HG03103 (cell line): ENCODE data around the gene ZSWIM4.

ENCODE experiments used
- ATAC-seq: cut with Tn5 transposase; IDR thresholded peaks from one replicate; pipeline ENCODE4 v1.9.1; 2021; ENCODE audit warnings: low read depth; ENCODE audit not compliant: unreplicated experiment

Gene ZSWIM4

DNA sequence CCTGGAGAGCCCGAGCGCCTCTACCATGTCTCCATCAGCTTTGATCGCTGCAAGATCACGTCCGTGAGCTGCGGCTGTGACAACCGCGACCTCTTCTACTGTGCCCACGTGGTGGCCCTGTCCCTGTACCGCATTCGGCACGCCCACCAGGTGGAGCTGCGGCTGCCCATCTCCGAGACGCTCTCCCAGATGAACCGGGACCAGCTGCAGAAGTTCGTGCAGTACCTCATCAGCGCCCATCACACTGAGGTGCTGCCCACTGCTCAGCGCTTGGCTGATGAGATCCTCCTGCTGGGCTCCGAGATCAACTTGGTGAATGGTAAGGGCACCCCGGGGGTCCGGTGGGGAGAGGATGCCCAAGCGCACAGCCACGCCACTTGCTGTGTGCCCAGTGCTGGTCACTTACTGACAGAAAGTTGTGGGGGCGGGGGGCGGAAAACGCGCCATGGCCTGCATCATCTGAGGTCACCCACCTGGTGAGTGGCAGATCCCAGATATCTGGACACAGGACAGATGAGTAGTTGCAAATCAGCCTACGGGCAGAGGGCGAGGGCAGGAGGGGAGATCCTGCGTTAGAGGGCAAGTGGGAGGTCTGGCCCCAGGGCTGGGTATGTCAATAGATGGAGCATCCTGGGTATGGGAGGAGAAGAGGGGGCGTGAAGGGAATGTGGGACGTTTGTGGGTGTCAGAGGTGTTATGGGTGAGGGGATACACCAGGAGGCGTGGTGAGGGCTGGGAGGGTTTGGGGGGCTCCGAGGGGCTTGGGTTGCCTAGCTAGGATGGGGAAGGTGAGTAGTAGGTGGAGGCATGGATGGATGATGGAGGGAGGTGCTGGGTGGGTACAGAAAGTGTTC lies 9.8 kb downstream of the ZSWIM4 start:
- ATAC-seq: no peak

DNA sequence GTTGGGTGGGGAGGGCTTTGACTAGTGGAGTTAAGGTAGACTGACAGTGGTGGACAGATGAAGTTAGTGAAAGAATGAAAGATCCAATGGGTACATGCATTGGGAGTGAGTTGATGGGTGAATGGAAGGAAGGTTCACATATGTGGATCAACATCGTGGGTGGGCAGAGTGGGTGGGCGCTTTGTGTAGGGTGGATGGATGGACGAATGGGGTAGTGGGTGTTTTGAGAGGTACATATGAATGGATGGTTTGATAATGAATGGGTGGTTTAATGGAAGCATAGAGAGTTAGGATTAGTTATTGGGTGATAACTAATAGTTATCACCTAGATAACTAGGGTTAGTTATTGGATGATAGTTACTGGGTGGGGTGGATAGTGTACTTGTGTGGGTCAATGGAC lies 11.5 kb downstream of the ZSWIM4 start:
- no peak for ATAC-seq

DNA sequence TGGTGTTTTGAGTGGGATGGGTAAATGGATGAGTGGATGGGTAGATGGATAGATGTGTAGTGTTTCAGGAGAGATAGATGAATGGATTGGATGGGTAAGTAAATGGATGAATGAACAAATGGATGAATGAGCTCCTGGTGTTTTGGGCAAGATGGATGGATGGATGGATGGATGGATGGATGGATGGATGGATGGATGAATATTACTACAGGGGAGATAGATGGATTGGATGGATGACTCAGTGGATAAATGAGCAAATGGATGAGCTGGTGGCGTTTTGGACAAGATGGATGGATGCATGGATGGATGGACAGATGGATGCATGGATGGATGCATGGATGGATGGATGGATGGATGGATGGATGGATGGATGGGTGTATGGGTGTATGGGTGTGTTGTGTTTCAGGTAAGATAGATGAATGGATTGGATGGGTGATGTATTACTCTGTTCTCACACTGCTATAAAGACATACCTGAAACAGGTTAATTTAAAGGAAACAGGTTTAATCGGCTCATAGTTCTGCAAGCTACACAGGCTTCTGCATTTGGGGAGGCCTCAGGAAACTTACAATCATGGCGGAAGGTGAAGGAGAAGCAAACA lies 12.3 kb downstream of the ZSWIM4 start:
- ATAC-seq: no peak

DNA sequence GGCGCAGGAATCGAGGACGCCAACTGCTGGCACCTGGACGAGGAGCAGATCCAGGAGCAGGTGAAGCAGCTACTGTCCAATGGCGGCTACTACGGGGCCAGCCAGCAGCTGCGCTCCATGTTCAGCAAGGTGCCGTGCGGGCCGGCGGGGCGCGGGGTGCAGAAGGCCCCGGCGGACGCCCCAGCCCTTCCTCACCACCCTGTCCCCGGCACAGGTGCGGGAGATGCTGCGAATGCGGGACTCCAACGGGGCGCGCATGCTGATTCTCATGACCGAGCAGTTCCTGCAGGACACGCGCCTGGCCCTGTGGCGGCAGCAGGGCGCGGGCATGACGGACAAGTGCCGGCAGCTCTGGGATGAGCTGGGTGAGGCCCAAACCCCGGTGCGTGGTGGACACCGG lies 13.6 kb downstream of the ZSWIM4 start:
- no peak for ATAC-seq

DNA sequence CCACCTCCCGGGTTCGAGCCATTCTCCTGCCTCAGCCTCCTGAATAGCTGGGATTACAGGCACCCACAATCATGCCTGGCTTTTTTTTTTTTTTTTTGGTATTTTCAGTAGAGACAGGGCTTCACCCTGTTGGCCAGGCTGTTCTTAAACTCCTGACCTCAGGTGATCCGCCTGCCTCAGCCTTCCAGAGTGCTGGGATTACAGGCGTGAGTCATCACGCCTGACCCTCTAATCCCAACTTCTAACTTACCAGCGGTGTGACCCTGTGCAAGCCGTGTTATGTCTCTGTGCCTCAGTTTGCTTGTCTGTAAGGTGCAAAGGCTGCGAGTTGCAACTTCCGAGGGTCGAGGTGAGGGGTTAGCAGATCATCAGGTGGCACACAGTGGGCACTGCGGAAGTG lies 17.3 kb downstream of the ZSWIM4 start:
- no peak for ATAC-seq

DNA sequence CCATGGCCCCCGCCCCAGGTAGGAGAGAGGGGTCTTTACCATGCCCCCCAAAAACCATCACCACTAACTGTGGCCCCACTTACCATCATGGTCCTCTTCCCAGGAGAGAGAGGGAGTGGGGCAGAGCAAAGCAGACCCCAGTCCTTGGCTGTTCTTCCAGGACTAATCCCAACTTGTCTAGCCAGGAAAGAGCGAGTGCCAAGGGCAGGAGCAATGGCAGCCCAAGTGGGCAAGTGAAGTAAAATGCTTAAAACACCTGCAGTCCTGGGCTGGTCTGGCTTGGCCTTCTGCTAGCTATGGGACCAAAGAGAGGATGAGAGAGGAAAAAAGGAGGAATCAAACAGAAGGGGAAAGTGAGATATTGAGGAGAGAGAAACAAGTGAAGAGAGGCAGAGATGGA lies 17.9 kb downstream of the ZSWIM4 start:
- ATAC-seq: no peak

DNA sequence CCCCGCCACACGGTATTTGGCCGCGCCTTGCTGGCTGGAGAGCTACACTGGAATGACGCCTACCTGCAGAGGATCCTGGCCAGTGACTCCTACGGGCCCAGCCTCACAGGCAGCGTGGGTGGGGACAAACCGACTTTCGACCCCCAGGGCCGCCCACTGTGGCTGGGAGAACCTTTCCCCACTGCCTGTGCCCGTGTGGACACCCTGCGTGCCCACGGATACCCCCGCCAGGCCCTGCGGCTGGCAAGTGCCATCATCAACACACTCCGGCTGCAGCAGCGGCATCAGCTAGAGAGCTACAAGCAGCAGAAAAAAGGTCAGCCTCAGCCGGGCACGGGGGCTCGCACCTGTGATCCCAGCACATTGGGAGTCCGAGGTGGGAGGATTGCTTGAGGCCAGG lies 19.3 kb downstream of the ZSWIM4 start:
- ATAC-seq: no peak

DNA sequence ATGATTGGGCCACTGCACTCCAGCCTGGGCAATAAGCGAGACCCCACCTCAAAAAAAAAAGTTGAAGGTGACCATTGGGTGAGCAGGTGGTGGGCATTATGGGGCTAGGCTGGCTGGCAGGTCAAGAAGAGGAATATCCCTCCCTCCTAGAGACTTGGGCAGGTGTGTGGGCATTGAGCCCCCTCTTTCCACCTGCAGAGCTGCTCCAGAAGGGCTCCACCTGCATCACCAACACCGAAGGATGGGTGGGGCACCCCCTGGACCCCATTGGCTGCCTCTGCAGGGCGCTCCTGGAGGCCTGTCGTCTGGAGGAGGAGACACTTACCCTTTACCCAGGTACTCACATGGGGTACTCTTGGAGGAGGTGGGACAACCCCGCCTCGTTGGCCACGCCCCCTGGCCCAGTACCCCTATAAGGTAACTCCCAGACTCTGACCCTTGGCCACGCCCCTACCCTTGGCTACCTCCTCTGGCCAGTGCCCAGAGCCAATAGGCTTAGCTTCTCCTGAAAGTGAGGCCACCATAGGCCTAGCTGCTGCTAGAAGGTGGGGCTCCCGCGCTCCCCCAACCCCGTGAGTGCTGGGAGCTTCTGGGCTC lies 21.9 kb downstream of the ZSWIM4 start:
- no peak for ATAC-seq

DNA sequence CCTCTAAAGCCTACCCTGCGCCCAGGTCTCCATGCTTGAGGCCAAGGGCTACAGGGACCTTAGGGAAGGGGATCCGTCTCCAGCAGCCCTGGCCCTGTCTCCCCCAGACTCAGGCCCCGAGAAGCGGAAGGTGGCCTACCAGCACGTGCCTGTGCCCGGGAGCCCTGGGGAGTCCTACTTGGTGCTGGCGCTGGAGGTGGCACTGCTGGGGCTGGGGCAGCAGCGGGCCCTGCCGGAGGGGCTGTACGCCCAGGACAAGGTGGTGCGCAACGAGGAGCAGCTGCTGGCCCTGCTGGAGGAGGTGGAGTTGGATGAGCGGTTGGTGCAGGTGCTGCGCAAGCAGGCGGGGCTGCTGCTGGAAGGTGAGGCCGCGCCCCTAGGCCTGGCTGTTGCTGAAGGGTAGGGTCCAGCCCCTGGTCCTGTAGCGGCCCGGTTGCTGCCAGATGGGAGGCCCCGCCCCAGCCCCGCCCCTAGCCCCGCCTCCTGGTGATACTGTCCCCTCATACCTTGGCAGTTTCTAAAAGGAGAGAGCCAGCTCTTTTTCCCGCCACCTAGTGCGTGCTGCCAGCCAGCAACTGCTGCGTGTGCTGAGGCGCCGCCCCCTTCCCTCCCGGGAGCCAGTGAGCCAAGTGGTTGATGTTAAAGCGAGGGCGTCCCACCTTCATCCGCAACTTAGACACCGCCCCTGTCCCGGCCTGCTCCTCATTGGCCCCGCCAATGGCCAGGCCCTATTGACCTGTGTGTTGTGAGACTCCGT lies 22.6 kb downstream of the ZSWIM4 start:
- no peak for ATAC-seq

DNA sequence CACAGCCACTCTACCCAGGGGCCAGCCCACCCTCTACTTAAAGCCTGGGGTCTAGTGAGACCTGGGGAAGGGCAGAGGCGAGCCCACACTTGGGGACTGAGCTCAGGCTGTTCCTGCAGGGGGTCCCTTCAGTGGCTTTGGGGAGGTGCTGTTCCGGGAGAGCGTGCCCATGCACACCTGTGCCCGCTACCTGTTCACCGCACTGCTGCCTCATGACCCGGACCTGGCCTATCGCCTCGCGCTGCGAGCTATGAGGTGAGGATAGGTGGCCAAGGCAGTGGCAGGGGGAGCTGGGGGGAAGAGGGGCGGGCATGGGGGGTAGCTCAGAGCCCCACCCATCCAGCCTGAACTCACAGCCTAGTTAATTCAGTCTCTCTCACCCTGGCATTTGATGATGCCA lies 24.0 kb downstream of the ZSWIM4 start:
- no peak for ATAC-seq

DNA sequence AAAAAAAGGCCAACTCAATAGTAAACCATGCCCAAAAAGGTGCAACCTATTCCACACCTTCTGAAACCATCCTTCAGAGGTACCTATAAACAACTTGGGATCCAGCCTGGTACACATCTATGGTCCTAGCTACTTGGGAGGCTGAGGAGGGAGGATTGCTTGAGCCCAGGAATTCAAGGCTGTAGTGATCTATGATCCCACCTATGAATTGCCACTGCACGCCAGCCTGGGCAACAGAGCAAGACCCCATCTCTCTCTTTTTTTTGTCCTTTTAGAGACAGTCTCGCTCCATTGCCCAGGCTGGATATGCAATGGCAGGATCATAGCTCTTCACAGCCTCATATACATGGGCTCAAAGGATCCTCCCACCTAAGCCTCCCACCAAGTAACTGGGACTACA lies 26.0 kb downstream of the ZSWIM4 start:
- no peak for ATAC-seq

DNA sequence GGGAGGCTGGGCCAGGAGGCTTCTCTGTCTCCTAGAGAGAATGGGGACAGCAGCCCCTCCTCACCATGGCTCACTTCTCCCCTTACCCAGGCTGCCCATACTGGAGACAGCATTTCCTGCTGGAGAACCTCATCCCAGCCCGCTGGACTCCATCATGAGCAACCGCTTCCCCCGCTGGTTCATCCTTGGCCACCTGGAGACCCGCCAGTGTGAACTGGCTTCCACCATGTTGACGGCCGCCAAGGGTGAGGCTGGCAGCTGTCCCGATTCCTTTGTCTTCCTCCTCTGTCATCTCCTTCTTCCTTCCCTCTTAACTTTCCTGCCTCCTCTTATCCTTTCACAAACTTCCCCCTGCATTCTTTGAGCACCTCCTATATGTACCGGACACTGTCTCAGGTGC lies 28.0 kb downstream of the ZSWIM4 start:
- no peak for ATAC-seq

DNA sequence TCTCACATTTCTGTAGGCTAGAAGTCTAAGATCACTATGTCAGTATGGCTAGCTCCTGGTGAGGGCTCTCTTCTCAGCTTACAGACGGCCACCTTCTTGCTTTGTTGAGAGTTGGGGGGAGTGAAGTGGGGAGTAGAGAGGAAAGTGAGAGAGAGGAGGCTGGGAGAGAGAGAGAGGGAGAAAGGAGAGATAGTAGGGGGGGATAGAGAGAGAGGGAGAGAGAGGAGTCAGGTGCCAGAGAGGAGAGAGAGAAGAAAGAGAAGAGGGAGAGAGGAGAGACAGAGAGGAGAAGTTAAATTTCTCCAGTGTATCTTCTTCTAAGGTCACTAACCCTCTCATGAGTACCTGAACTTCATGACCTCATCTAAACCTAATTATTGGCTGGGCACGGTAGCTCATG lies 28.7 kb downstream of the ZSWIM4 start:
- no peak for ATAC-seq

DNA sequence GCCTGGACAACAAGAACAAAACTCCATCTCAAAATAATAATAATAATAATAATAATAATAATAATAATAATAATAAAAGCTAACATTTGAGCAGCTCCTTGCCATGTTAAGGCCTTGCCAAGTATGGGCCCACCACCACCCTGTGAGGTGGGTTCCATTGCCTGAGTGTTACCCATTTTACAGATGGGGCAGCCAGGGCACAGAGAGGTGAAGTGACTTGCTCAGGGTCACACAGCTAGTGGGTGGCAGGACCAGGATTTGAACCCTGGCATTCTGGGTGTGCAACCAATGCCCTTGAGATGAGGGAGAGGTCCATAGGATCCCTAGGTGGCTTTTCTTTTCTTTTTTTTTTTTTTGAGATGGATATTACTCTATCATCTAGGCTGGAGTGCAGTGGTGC lies 29.5 kb downstream of the ZSWIM4 start:
- no peak for ATAC-seq

DNA sequence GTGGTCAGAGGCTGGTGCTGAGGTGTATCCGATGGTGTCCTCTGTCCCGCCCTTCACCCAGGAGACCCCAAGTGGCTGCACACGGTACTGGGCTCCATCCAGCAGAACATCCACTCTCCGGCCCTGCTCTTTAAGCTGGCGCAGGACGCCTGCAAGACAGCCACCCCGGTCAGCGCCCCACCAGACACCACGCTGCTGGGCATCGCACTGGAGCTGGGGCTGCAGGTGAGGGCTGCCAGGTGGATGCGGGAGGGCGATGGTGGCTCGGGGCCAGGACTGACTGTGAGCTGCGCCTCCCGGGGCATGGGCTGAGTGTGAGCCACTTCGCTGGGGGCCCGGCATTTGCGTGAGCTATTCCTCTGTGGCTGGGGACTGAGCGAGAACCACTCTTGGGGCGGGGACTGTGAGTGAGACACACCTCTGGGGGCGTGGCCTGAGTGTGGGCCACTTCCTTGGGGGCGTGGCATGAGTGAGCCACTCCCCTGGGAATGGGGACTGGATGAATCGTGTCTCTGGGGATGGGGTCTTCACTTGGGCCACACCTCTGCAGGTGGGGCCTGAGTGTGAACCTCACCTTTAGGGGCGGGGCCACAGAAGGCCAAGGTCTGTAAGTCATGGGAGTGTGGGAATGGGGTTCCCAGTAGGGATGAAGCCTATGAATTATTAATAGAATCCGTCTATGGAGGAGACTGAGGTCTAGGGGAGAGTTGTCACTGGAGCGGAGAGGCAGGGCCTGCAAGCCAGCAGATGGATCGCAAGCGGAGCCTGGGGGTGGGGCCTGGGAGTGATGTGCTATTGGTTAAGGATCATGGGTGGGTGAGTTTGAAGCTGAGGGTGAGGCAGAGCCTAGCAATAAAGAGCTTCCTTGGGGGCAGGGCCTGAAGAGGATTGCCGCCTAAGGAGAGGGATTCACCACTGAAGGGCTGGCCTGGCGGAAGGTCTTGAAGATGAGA lies 30.5 kb downstream of the ZSWIM4 start:
- no peak for ATAC-seq

DNA sequence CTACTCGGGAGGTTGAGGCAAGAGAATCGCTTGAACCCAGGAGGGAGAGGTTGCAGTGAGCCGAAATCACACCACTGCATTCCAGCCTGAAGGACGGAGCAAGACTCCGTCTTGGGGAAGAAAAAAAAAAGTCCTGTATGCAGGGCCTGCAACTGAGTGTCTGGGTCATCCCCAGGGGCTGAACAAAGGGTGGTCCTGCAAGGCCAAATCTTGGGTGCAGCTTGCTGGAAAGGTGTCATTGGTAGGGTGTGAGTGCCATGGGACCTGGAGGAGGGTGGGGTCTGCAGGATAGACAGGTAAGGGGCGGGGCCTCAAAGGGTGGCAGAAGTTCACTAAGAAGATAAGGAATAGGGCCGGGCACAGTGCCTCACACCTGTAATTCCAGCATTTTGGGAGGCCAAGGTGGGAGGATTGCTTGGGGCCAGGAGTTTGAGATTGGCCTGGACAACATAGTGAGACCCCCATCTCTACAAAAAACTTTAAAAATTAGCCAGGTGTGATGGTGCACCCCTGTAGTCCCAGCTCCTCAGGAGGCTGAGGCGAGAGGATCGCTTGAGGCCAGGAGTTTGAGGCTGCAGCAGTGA lies 31.5 kb downstream of the ZSWIM4 start:
- ATAC-seq: no peak

DNA sequence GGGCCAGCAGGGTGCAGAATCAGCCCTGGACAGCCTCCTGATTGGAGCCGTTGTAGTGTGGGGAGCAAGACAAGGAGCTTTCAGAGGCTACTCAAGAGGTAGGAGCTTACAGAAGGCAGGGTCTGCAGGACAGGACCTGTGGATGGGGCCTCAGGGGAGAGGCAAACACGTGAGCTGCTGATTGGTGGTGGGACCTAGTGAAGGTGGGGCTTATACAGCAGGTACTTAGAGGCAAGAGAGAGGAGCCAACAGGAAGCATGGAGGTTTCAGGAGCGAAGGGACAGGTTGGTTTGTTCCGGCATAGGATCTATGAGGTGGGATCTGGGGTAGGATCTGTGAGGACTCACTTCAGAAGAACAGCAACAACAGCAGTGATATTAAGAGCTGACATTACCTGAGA lies 32.4 kb downstream of the ZSWIM4 start:
- ATAC-seq: no peak

DNA sequence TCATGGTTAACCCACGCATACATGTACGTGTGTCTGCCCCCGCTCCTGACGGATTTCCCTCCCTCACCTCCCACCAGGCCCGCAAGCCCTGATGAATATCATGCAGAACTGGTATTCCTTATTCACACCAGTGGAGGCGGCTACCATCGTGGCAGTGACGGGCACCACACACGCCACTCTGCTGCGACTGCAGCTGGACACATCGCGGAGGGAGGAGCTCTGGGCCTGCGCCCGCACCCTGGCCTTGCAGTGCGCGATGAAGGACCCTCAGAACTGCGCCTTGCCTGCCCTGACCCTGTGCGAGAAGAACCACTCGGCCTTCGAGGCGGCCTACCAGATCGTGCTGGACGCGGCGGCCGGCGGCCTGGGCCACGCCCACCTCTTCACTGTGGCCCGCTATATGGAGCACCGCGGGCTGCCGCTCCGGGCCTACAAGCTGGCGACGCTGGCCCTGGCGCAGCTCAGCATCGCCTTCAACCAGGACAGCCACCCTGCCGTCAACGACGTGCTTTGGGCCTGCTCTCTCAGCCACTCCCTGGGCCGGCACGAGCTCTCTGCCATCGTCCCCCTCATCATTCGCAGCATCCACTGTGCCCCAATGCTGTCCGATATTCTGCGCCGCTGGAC lies 35.0 kb downstream of the ZSWIM4 start:
- ATAC-seq: no peak

DNA sequence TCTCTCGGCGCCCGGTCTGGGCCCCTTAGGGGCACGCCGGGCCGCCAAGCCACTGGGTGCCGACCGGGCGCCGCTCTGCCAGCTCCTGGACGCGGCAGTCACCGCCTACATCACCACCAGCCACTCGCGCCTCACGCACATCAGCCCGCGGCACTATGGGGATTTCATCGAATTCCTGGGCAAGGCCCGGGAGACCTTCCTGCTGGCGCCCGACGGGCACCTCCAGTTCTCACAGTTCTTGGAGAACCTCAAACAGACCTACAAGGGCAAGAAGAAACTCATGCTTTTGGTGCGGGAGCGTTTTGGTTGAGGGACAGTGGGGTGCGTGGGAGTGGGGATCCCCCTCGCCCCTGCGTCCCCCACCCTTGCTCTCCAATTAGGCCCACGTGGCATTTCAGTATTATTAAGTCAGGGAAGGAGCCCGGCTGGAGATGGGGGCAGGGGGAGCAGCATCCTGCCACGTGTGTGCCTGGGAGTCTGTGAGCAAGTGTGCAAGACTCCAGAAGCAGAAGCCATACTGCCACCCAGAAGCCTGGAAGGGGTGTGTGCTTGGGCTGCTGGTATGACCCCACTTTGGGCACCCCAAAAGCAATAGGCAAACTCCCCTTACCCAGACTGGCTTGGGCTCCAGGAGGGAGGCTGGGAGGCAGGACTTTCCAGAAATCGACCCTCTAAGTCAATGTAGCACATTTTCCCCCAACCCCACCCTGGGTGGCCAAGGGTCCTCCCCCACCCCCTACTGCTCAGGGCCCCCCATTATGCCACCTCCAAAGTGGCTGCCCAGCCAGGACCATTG lies 35.7 kb downstream of the ZSWIM4 start:
- ATAC-seq: no peak
